GM18867 (cell line): ENCODE measurements around the gene NMRK1.

Experiments
- ATAC-seq: cut with Tn5 transposase; IDR thresholded peaks from one replicate; pipeline ENCODE4 v1.9.1; 2021; ENCODE audit warnings: mild to moderate bottlenecking, moderate library complexity; ENCODE audit not compliant: unreplicated experiment

NMRK1 gene

DNA sequence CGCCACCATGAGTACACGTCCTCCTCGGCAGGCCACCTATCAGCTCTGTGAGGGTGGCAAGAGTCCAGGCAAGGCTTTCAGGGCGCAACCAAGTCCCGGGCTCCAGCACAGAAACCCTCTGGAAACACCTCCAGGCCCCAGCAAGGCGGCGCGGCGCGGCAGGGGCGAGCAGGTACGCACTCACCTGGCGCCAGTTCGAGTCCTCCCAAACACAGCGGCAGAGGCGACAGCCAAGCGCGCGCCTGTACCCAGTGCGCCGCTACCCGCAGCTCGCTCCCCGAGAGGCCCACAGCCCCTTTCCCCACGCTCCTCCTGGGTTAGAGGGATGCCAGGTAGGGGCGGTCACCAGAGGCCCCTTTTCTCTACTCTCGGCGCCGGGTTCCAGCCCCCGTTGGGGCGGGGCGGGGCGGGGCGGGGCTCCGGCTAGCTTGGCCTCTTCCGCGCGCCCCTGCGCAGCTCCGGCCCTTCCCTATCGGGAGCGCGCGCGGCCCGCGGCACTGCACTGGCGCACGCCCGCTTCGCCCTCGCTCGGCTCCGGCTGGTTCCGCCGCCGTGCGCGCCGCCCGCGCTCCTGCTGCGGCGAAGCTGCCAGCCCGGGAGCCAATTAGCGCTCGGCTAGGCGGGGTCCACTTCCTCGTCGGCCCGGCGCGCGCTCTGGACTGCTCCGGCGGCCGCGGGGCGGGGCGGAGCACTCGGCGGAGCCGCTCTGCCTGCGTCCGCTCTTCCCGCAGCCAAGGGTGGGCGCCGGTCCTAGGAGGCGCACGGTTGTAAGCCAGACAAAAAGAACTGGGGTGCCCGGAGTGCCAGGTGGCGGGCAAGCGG is at the start of gene NMRK1, which contains the start of gene OSTF1:
Gene NMRK1, minus strand, starts transcription at position 332 of the 822 bp plus-strand sequence. CDS start 5,040 bp downstream, outside the sequence.
Gene OSTF1, plus strand, starts transcription at position 691 of the 822 bp plus-strand sequence. CDS start 179 bp downstream, outside the sequence.
- ATAC-seq, result peak; percentile 84

GRCh38 chr9:75134495-75134894 is 46.5 kb upstream of the NMRK1 start:
- no peak for ATAC-seq

GRCh38 chr9:75133396-75133795 is 45.4 kb upstream of the NMRK1 start:
- ATAC-seq, result no peak

- ATAC-seq, result no peak
Observed at GRCh38 chr9:75132244-75132643, 44.3 kb upstream of the NMRK1 start.

DNA sequence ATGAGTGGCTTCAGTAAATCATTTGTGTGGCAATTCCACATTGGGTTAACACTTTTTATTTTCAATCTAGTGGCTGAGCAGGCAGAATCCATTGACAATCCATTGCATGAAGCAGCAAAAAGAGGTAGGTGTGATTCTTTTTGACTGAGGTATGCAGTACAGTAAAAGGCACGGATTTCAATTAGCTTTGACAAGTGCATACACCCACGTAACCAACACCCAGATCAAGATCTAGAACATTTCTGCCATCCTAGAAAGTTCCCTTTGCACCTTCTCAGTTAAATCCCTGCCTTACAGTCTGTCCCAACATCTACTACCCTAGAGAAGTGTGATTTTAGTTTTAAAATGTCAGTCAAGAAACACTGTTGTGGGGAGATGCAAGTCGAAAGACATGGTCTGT is 43.7 kb upstream of the NMRK1 start:
- ATAC-seq, result no peak

- ATAC-seq, result no peak
Observed at GRCh38 chr9:75130621-75131230, 42.8 kb upstream of the NMRK1 start.

DNA sequence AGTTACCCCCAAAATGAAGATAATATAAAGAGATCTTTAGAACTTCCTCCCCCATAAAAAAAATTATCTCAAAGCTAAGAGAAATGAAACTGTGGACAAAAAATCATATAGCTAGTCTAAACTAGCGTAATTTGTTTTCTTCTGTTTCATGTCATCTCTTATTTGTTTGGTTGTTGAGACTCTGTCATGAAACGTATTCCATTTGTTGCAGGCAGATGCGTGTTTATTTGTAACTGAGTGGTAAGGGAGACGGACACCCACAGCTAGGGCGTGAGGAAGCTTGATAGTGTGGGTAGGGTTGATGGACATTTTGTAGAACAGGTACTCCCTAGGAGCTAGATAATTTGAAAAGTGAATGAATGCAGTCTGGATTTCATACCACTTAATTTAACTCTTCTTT is 42.2 kb upstream of the NMRK1 start:
- ATAC-seq, result no peak

DNA sequence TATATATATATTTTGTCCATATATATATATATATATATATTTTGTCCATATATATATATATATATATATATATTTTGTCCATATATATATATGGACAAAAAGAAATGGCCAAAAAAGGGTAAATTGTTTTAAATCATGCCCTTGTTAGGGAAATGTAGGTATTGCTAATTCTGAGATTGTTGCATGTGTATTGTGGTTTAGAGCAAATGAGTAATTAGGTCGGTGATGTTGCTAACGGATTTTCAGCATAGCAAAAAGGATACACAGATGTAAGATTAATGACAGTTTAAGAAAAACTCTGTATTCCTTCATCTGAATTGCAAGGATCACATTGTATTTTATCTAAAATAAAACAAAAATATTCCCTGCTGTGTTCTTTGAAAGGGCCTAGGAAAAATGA is 40.6 kb upstream of the NMRK1 start:
- ATAC-seq, result no peak

- ATAC-seq, result no peak
Observed at GRCh38 chr9:75123696-75124095, 35.7 kb upstream of the NMRK1 start.

DNA sequence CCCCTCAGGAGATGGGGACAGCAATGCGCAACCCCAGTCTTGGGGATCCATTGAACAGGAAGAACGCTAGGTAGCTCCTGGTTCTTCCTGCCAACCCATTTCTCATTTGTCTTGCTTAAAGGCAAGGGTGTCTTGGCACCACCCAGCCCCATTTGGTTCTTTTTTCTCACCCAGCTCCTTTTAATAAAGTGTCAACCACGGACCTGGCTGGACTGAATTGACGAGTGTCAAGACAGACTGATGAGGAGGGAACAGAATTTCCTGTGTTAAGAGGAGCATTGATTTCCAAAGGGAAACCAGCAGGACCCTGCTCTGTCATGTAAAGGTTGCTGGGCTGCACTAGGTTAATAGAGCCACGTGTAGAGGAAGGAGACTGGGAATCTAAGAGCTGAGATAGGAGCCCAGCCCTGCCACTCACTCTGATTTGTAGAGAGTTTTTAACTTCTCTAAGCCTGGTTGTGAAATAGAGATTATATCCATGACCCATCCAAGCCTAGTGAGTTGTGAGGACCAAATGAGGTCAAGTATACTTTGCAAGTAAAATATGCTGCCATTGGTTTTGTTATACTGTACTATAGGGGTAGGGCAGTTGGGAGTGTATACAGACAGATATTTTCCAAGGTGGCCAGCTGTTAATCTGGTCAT is 34.1 kb upstream of the NMRK1 start:
- no peak for ATAC-seq

- no peak for ATAC-seq
Observed at GRCh38 chr9:75120686-75121085, 32.7 kb upstream of the NMRK1 start.

GRCh38 chr9:75117564-75117963 is 29.6 kb upstream of the NMRK1 start:
- ATAC-seq, result no peak

GRCh38 chr9:75116306-75116705 is 28.4 kb upstream of the NMRK1 start:
- no peak for ATAC-seq

DNA sequence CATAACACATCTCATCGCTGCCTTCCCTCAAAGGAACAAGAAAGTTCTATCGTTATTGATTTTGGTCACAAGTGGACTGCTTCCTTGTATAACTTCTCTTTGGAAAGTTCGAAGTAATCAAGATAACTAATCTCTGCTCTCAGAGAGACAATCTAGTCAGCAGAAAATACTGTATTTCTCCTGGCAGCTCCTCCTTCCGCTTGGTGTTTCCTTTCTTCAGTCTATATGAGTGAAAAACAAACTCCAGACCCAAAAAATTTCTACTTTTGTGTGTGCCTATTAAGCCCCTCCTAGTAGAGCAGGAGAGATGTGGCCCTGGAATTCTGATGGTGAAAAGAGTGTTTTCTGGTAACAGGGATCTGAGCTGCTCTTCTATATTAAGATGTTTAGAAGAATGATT is 24.8 kb upstream of the NMRK1 start:
- no peak for ATAC-seq

GRCh38 chr9:75111019-75111622 is 23.2 kb upstream of the NMRK1 start:
- ATAC-seq, result no peak

DNA sequence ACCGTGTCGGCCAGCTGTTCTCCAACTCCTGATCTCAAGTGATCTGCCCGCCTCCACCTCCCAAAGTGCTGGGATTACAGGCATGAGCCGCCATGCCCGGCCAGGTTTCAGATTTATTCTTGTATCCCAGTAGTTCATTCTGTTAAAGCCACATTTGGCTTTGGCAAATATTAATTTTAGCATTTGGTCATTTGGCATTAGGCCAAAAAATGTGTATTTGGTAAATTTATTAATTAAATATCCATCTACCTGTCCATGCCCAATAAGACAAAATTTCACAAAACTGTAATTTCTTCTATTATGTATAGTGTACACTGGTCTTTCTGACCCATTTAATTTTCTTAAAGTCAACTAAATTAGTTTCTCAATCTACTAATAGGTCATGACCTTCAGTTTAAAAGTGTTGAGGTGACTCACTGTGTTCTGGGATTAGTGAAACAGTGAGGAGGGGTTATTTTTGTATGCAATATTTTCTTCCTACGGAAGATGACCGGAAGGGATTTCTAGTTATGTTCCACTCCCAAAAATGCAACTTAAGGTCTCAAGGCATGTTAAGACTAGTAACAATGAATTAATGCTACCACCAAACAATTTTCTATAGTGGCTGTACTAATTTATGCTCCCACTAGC is 21.4 kb upstream of the NMRK1 start:
- ATAC-seq, result no peak

DNA sequence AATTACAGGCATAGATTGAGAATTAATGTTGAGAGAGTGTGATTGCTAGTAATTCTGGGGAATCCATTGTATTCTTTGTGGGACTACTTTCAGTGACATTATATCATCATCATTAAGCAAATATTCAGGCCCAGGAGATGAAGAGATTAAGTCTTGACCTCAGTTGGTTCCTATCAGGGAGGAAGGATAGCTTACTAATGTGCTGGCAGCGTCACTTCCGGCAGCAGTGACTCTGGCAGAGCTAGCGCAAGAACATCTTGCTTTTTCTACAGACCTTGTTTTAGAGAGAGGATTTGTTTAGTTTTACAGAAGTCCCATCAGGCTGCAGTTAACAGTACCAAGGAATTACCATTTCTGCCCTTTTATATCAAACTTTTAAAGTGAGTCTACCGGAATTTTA is 20.6 kb upstream of the NMRK1 start:
- ATAC-seq, result no peak

GRCh38 chr9:75106857-75107256 is 18.9 kb upstream of the NMRK1 start:
- ATAC-seq, result no peak

- ATAC-seq, result no peak
Observed at GRCh38 chr9:75105841-75106240, 17.9 kb upstream of the NMRK1 start.

DNA sequence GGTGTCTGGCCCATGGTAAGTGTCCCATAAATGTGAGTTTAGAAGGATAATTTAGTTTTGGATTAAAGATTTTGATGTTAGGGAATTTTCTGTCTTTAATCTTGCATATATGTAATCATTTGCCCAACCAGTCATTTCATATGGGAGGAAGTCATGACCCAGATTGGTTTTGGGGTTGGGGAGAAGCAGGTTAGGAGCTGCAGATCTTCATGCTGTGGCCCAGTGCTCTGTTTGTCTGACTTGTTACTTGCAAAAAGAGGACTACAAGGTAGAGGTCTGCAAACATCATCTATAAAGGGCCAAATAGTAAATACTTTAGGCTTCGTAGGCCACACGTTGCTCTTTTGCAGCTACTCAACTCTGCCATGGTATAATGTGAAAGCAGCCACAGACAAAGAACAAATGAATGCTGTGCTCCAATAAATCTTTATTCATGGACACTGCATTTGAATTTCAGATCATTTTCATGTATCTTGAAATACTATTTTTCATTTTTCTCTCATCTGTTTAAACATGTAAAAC is 17.1 kb upstream of the NMRK1 start:
- no peak for ATAC-seq

- ATAC-seq, result no peak
Observed at GRCh38 chr9:75104607-75105006, 16.7 kb upstream of the NMRK1 start.
